ENCODE data around the gene SMIM44.

Gene SMIM44

GRCh38 chr19:3477506-3477905, 5.7 kb downstream of the SMIM44 start:
- DNase-seq (ENCODE audit: low spot score): no peak

GRCh38 chr19:3476830-3477229, 6.4 kb downstream of the SMIM44 start:
- no peak for DNase-seq (ENCODE audit: low spot score)

- no peak for DNase-seq (ENCODE audit: low spot score)
These were observed 7.8 kb downstream of the SMIM44 start for GRCh38 chr19:3475449-3475848.

GRCh38 chr19:3474614-3475013, 8.6 kb downstream of the SMIM44 start:
- no peak for DNase-seq (ENCODE audit: low spot score)

GRCh38 chr19:3474010-3474409, 9.2 kb downstream of the SMIM44 start:
- DNase-seq (ENCODE audit: low spot score): no peak

- DNase-seq (ENCODE audit: low spot score): no peak
These were observed 11.1 kb downstream of the SMIM44 start for GRCh38 chr19:3471954-3472655.

GRCh38 chr19:3470500-3471128, 12.6 kb downstream of the SMIM44 start:
- DNase-seq (ENCODE audit: low spot score): no peak

GRCh38 chr19:3469638-3470499, 13.4 kb downstream of the SMIM44 start:
- DNase-seq (ENCODE audit: low spot score): no peak

GRCh38 chr19:3468211-3468610, 15.0 kb downstream of the SMIM44 start:
- DNase-seq (ENCODE audit: low spot score): no peak

- no peak for DNase-seq (ENCODE audit: low spot score)
These were observed 15.6 kb downstream of the SMIM44 start for GRCh38 chr19:3467437-3468198.

GRCh38 chr19:3466635-3467034, 16.6 kb downstream of the SMIM44 start:
- DNase-seq (ENCODE audit: low spot score): no peak

GRCh38 chr19:3465552-3465951, 17.7 kb downstream of the SMIM44 start:
- DNase-seq (ENCODE audit: low spot score): no peak

- DNase-seq (ENCODE audit: low spot score): no peak
These were observed 18.5 kb downstream of the SMIM44 start for GRCh38 chr19:3464587-3465235.

- no peak for DNase-seq (ENCODE audit: low spot score)
These were observed 19.3 kb downstream of the SMIM44 start for GRCh38 chr19:3463714-3464586.

- no peak for DNase-seq (ENCODE audit: low spot score)
These were observed 20.1 kb downstream of the SMIM44 start for GRCh38 chr19:3462991-3463713.

- DNase-seq (ENCODE audit: low spot score): no peak
These were observed 23.2 kb downstream of the SMIM44 start for GRCh38 chr19:3459965-3460582.

GRCh38 chr19:3459089-3459881, 24.0 kb downstream of the SMIM44 start:
- no peak for DNase-seq (ENCODE audit: low spot score)

GRCh38 chr19:3458229-3459088, 24.8 kb downstream of the SMIM44 start:
- DNase-seq (ENCODE audit: low spot score): no peak

All from SW480 (cell line).